Upper lobe of left lung (tissue), 6 donors: ENCODE data around the gene PRAMEF5. TPM values are rescaled to one million over a fixed set of nuclear protein-coding genes. Genes with fewer than 3 reads are reported as not detected.
"Not testable (repeated sequence)": the region's sequence is repeated elsewhere in the genome, so short reads cannot be mapped to it uniquely, and the experiment has no call there.

ENCODE experiments used
- ATAC-seq, 2 donors: fragments of 200-7000 bp; cut with Tn5 transposase; one replicate each; pipeline ENCODE4 v1.9.1; 2022; ENCODE audit warnings: mild to moderate bottlenecking in 2 of 2, moderate library complexity in 2 of 2; ENCODE audit not compliant: low FRiP score in 2 of 2
- DNase-seq, 2 donors: peaks; one replicate each; pipeline ENCODE4 v3.0.0-alpha.2; 2019 to 2020
- H3K27ac ChIP-seq, 4 donors: fragments of 200-600 bp; sonication (generic); one replicate each; pipeline ENCODE4 v1.5.1; 2016 to 2019
- H3K27me3 ChIP-seq, 4 donors: fragments of 200-600 bp; sonication (generic); one replicate each; pipeline ENCODE4 v1.5.1; 2017 to 2019
- H3K36me3 ChIP-seq, 4 donors: fragments of 200-600 bp; sonication (generic); one replicate each; pipeline ENCODE4 v1.5.1; 2016 to 2019
- H3K4me1 ChIP-seq, 4 donors: fragments of 200-600 bp; sonication (generic); one replicate each; pipeline ENCODE4 v1.5.1; 2018 to 2019
- H3K4me3 ChIP-seq, 4 donors: fragments of 200-600 bp; sonication (generic); one replicate each; pipeline ENCODE4 v1.5.1; 2017 to 2019; ENCODE audit warnings: mild to moderate bottlenecking in 2 of 4, moderate library complexity in 1 of 4
- H3K9me3 ChIP-seq, 4 donors: fragments of 200-600 bp; sonication (generic); one replicate each; pipeline ENCODE4 v1.5.1; 2018 to 2019
- CTCF ChIP-seq, 6 experiments: fragments of 450-650 bp in 4 of 6; fragments of 200-600 bp in 2 of 6; sonication (generic) in 2 of 6; IDR thresholded peaks; one replicate each; pipeline ENCODE4 v1.5.1; 2016 to 2019; ENCODE audit warnings: antibody characterized with exemption in 6 of 6
- EP300 ChIP-seq, 4 donors: sonication (generic); formaldehyde crosslinking; IDR thresholded peaks; one replicate each; pipeline ENCODE4 v1.5.1; 2017; ENCODE audit warnings: antibody characterized with exemption in 4 of 4, control low read depth in 2 of 4
- POLR2A ChIP-seq, 4 donors: fragments of 450-650 bp; IDR thresholded peaks; one replicate each; pipeline ENCODE4 v1.5.1; 2016 to 2017; ENCODE audit warnings: antibody characterized with exemption in 4 of 4, mild to moderate bottlenecking in 2 of 4
- WGBS, 2 donors: methylation state at CpG; one replicate each; pipeline ENCODE4 v1.1.5; 2017 to 2018; 5-methylcytosine and 5-hydroxymethylcytosine counted together
- total RNA-seq, 6 donors: library from RNA; depleted of rRNA in 4 of 6; stranded (reverse); fragments of >200 nt in 4 of 6; gene quantifications; one replicate each; pipeline versions ENCODE4 v1.1.0 to v1.2.1, GENCODE V29; 2016 to 2021
- donor health status: DM: no; HTN: no; CAD: no; lungs with moderate emphysema.
- donor health status: DM: no; HTN: yes; CAD: no; lungs with severe emphysema.

The PRAMEF5 gene
- total RNA-seq, 6 donors from 2014 or later, result not detected

- TF ChIP-seq CTCF (IDR thresholded peaks at IDR 0.05) (peak in 3 of 6 experiments; percentile 8 to 38 (median 35)), POLR2A (IDR thresholded peaks at IDR 0.05) (no peak), EP300 (IDR thresholded peaks at IDR 0.05) (no peak)
- Histone ChIP-seq H3K4me1 (no peaks in the 10 kb centered on the region), H3K27ac (no peak overlapping the region), H3K36me3 (no peaks in the 10 kb centered on the region), H3K4me3 (no peak overlapping the region), H3K9me3 (no peaks in the 10 kb centered on the region), H3K27me3 (no peaks in the 10 kb centered on the region)
- DNase-seq, result peak in 1 of 2 donors; percentile 42
- no peak for ATAC-seq
- 76% methylated on average over 7 of the region's 7 CpGs for WGBS, 2 donors
Observed at GRCh38 chr1:13228343-13228781, 25.6 kb upstream of the PRAMEF5 start.

DNA sequence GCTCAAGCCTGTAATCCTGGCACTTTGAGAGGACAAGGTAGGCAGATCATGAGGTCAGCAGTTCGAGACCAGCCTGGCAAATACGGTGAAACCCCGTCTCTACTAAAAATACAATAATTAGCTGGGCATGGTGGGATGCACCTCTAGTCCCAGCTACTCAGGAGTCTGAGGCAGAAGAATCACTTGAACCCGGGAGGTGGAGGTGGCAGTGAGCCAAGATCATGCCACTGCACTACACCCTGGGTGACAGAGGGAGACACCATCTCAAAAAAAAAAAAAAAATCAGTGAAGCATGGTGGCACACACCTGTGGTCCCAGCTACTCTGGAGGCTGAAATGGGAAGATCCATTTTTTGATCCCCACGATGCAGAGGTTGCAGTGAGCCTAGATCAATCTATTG, 23.9 kb upstream of the PRAMEF5 start:
- not testable (repeated sequence) for H3K27me3 ChIP-seq, H3K27ac ChIP-seq, DNase-seq, H3K36me3 ChIP-seq, H3K4me3 ChIP-seq, ATAC-seq, H3K9me3 ChIP-seq, H3K4me1 ChIP-seq
- WGBS, 2 donors, result 71 to 77% methylated on average over 5 of the region's 5 CpGs

GRCh38 chr1:13230601-13231000, 23.4 kb upstream of the PRAMEF5 start:
- DNase-seq, result not testable (repeated sequence)
- peak in 1 of 2 donors; percentile 2 for ATAC-seq
- 73 to 82% methylated on average over 2 of the region's 2 CpGs for WGBS, 2 donors

DNA sequence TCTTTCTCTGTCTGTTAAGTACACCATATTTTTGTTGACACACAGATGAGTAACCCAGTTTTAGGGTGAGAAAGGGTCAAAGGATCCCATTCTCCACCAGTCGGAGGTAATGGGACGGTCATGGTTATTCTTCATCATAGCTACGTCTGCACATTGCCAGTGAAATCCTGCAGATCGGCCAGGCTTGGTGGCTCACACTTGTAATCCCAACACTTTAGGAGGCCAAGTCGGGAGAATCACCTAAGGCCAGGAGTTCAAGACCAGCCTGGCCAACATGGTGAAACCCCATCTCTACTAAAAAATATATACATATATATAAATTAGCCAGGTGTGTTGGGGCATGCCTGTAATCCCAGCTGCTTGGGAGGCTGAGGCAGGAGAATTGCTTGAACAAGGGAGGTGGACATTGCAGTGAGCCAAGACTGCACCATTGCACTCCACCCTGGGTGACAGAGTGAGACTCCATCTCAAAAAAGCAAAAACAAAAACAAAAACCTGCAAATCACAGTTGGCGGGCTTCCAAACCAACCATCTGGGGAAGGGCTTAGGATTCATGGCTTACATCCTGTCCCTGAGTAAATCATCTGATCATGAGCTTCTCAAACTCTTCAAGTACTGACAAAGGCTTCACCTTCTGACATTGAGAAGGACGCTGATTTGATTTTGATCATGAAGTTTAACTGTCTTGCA, 22.8 kb upstream of the PRAMEF5 start:
- not testable (repeated sequence) for H3K27ac ChIP-seq, H3K27me3 ChIP-seq, DNase-seq, ATAC-seq, H3K4me3 ChIP-seq, H3K36me3 ChIP-seq, H3K9me3 ChIP-seq, H3K4me1 ChIP-seq
- WGBS, 2 donors, result 78 to 85% methylated on average over 7 of the region's 7 CpGs

More at GRCh38 chr1:13230601-13231000, 23.4 kb upstream of the PRAMEF5 start:
- not testable (repeated sequence) for H3K4me3 ChIP-seq, H3K4me1 ChIP-seq, H3K27me3 ChIP-seq, H3K27ac ChIP-seq, H3K36me3 ChIP-seq, H3K9me3 ChIP-seq

DNA sequence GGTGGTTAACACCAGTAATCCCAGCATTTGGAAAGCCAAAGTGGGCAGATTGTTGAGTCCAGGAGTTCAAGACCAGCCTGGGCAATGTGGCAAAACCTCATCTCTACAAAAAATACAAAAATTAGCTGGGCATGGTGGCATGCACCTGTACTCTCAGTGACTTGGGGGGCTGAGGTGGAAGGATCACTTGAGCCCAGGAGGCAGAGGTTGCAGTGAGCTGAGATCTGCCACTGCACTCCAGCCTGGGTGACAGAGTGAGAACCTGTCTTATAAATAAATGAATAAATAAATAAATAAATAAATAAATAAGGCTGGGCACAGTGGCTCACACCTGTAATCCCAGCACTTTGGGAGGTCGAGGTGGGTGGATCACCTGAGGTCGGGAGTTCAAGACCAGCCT, 21.9 kb upstream of the PRAMEF5 start:
- WGBS, 2 donors, result 71 to 73% methylated on average over 2 of the region's 2 CpGs
- H3K36me3 ChIP-seq, H3K4me1 ChIP-seq, H3K27ac ChIP-seq, DNase-seq, H3K27me3 ChIP-seq, H3K9me3 ChIP-seq, ATAC-seq, H3K4me3 ChIP-seq: not testable (repeated sequence)

GRCh38 chr1:13234057-13234456, 19.9 kb upstream of the PRAMEF5 start:
- not testable (repeated sequence) for H3K4me3 ChIP-seq, H3K36me3 ChIP-seq, H3K27me3 ChIP-seq, DNase-seq, H3K9me3 ChIP-seq, H3K4me1 ChIP-seq, H3K27ac ChIP-seq, ATAC-seq
- 68 to 76% methylated on average over 1 of the region's 1 CpG for WGBS, 2 donors

- DNase-seq, result not testable (repeated sequence)
Observed at GRCh38 chr1:13237572-13237971, 16.4 kb upstream of the PRAMEF5 start.

GRCh38 chr1:13239633-13240032, 14.4 kb upstream of the PRAMEF5 start:
- not testable (repeated sequence) for DNase-seq, H3K27ac ChIP-seq, H3K4me3 ChIP-seq, H3K36me3 ChIP-seq, H3K27me3 ChIP-seq, ATAC-seq, H3K4me1 ChIP-seq, H3K9me3 ChIP-seq
- 91 to 93% methylated on average over 4 of the region's 4 CpGs for WGBS, 2 donors

More at GRCh38 chr1:13237572-13237971, 16.4 kb upstream of the PRAMEF5 start:
- H3K27me3 ChIP-seq, H3K36me3 ChIP-seq, H3K9me3 ChIP-seq, H3K4me1 ChIP-seq, ATAC-seq, H3K27ac ChIP-seq, H3K4me3 ChIP-seq: not testable (repeated sequence)
- 73 to 79% methylated on average over 4 of the region's 4 CpGs for WGBS, 2 donors

- not testable (repeated sequence) for H3K4me3 ChIP-seq, H3K27me3 ChIP-seq, DNase-seq, H3K36me3 ChIP-seq, H3K9me3 ChIP-seq, H3K4me1 ChIP-seq, H3K27ac ChIP-seq
- WGBS, 2 donors, result 85 to 87% methylated on average over 9 of the region's 9 CpGs
- ATAC-seq, result peak; percentile 11 to 16
Observed at GRCh38 chr1:13243536-13244263, 10.3 kb upstream of the PRAMEF5 start.

- H3K36me3 ChIP-seq, H3K4me1 ChIP-seq, H3K4me3 ChIP-seq, H3K9me3 ChIP-seq, H3K27me3 ChIP-seq, DNase-seq, ATAC-seq, H3K27ac ChIP-seq: not testable (repeated sequence)
- 76 to 77% methylated on average over 5 of the region's 5 CpGs for WGBS, 2 donors
Observed at GRCh38 chr1:13245841-13246553, 8.0 kb upstream of the PRAMEF5 start.

- 79 to 88% methylated on average over 2 of the region's 2 CpGs for WGBS, 2 donors
- H3K9me3 ChIP-seq, ATAC-seq, DNase-seq, H3K4me1 ChIP-seq, H3K27ac ChIP-seq, H3K36me3 ChIP-seq, H3K4me3 ChIP-seq, H3K27me3 ChIP-seq: not testable (repeated sequence)
Observed at GRCh38 chr1:13246554-13246871, 7.5 kb upstream of the PRAMEF5 start.
